Measurements from ENCODE around the gene RNF115. TPM values are rescaled to one million over a fixed set of nuclear protein-coding genes. Genes with fewer than 3 reads are reported as not detected.

Gene RNF115
- total RNA-seq (2014; rRNA removed; shearing (Covaris generic)), result 13.4 and 14.5 TPM in 2 replicates

DNA sequence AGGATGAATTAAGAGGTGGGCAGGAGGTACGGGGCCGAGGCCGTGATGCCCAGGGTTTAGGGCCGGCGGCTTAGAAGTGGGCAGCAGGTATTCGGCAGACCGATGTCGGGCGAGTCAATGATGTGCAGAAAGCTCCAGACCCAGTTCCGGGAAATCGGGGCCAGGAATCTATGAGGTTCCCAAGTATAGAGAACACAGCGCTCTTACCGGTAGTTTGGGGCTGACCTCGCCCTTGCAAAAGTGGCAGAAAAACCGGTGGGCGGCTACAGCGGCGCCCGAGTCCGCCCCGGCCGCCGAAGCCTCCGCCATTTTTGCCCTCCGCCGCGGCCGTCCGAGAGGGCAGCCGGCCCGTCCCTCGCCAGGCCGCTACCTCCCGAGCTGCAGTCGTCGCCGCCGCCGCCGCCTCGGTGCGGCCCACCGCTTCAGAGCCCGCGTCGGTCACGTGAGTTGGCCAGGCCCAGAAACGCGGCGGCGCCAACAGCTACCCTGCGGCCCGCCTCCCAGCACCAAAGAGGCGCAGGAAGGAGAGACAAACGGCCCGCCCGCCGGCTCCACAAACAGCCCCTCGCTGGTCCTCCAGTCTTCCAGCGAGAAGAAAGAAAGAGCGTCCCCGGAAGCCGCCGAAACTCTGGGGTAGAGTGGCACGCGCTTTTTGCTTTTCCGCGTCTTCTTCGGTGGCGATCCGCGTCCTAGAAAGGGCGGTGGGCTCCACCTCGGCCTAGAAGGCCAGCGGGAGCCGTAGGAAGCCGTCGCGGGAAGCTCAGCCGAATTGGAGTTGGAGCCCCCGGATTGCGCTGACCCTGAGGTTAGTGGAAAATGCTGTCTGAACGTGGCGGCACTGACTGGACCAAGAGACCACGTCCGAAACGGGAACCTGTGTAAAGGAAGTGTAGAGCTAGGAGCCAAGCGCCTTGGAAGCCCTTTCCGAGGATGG is at the start of gene RNF115, which contains the start of gene POLR3C:
RNF115 (minus strand) TSS at position 531 of the 934 bp plus-strand sequence; CDS start at position 309, 222 bp downstream.
POLR3C (plus strand) TSS at position 636 of the 934 bp plus-strand sequence. CDS start 1,577 bp downstream, outside the sequence.

GRCh38 chr1:145858901-145859490 is 35.1 kb upstream of the RNF115 start, which contains the start of gene PIAS3:
Gene PIAS3, minus strand, starts transcription at chr1:145859081. Its CDS starts 91 bp downstream, at chr1:145858990.

GRCh38 chr1:145845514-145846161 is 21.7 kb upstream of the RNF115 start, which contains the start of gene NUDT17:
Gene NUDT17, plus strand, starts transcription at chr1:145845630. Its CDS starts 11 bp downstream, at chr1:145845641.

DNA sequence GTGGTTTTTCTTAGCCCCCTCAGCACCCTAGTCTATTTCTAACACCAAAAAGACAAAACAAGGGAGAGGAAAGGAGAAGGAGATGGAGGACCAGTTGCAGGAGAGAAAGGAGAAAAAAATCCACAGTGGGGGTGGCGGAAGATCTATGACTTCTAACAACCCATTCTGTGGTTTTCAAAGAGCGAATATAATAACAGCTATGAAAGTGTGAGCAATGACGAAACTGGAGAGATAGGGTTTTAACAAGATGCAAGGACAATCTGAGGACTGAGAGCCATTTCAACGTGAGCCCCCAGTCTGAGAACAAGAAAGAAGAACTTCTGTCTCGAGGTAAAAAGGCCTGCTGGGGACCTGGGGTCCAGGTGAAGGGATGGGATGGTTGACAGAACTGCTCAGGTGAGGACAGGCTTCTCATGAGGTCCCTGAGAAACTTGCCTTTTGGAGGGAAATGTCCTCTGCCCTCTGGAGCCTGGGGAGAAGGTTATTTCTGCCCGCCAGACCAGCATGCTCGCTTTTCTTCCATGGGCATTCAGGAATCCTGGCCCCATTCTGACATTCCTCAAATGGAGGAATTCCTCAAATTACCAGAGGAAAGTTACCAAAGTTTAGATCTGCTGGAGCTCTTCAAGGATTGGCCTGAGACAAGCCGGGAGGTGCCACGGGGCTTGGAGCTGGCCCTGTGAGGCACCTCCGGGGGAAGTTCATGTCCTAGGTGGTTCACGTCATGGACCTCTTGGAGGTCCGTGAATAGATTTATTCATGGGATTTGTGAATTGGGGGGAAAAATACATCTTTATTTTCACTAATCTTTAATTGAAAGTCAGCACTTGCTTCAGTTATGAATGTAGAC is 104.4 kb downstream of the RNF115 start, which contains the start of gene CD160:
CD160 (plus strand) TSS at position 270 of the 850 bp plus-strand sequence. CDS start 8,829 bp downstream, outside the sequence.

DNA sequence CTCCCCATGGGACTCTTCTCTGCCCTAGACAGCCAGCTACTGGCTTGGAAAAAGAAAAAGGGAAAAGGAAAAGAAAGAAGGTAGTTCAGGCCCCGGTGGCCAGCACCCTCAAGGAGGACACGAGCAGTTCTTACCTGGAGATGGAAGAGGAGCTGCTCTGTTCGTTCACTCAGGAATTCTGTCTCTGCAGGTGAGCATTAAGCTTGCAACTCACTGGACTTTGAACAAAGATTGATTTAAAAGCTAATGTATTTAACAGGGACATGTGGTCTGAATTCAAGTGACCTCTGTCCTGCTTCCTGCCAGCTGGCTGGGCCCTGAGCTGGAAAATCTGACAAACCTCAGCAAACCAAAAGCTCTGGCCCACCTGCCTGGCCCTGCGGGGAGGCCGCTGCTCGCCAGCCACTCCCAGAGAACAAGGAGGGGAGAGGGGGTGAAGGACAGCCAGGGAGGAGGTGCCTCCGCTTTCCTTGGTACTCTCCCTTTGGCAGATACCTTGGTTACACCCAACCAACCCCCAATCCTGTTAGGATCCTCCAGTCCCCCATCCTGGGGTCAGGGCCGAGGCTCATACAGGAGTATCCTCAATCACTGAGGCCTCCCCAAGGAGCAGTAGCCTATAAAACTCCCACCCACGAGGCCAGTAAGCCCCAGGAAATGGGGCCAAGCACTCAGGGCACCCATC is 116.6 kb downstream of the RNF115 start, which contains the start of gene PDZK1:
PDZK1 (minus strand) TSS at position 186 of the 685 bp plus-strand sequence. CDS start 19,347 bp downstream, outside the sequence.

Small RNA genes lying within 50 kb of the gene (small RNA-seq; reads per million reads assigned to genes)
- not detected for gene MIR6736

Other genes with a start within 250 kb of the RNF115 start
- 19.1 and 20.0 TPM in 2 replicates for gene GPR89A, start 216.1 kb downstream of the RNF115 start, total RNA-seq (2014; rRNA removed; shearing (Covaris generic))
- gene PDZK1, start 116.7 kb downstream of the RNF115 start, total RNA-seq (2014; rRNA removed; shearing (Covaris generic)), result 0.49 and 1.2 TPM in 2 replicates
- not detected in 2 replicates for gene CD160, start 104.6 kb downstream of the RNF115 start, total RNA-seq (2014; rRNA removed; shearing (Covaris generic))
- gene POLR3C, start 105 bp upstream of the RNF115 start, total RNA-seq (2014; rRNA removed; shearing (Covaris generic)), result 79.1 and 86.5 TPM in 2 replicates
- gene NUDT17, start 21.5 kb upstream of the RNF115 start, total RNA-seq (2014; rRNA removed; shearing (Covaris generic)), result 11.0 and 12.1 TPM in 2 replicates
- gene PIAS3, start 35.0 kb upstream of the RNF115 start, total RNA-seq (2014; rRNA removed; shearing (Covaris generic)), result 14.6 and 17.5 TPM in 2 replicates
- gene ANKRD35, start 61.8 kb upstream of the RNF115 start, total RNA-seq (2014; rRNA removed; shearing (Covaris generic)), result not detected in 2 replicates
- gene ITGA10, start 86.0 kb upstream of the RNF115 start, total RNA-seq (2014; rRNA removed; shearing (Covaris generic)), result 10.7 and 13.1 TPM in 2 replicates
- gene PEX11B, start 94.6 kb upstream of the RNF115 start, total RNA-seq (2014; rRNA removed; shearing (Covaris generic)), result 19.3 and 21.5 TPM in 2 replicates
- 484 and 545 TPM in 2 replicates for gene RBM8A, start 103.4 kb upstream of the RNF115 start, total RNA-seq (2014; rRNA removed; shearing (Covaris generic))
- 21.2 and 25.6 TPM in 2 replicates for gene LIX1L, start 133.9 kb upstream of the RNF115 start, total RNA-seq (2014; rRNA removed; shearing (Covaris generic))
- gene ANKRD34A, start 140.5 kb upstream of the RNF115 start, total RNA-seq (2014; rRNA removed; shearing (Covaris generic)), result 2.0 and 2.5 TPM in 2 replicates
- 19.6 and 22.0 TPM in 2 replicates for gene POLR3GL, start 140.6 kb upstream of the RNF115 start, total RNA-seq (2014; rRNA removed; shearing (Covaris generic))
- gene TXNIP, start 172.5 kb upstream of the RNF115 start, total RNA-seq (2014; rRNA removed; shearing (Covaris generic)), result 36.2 and 41.8 TPM in 2 replicates
- not detected in 2 replicates for gene HJV, start 197.6 kb upstream of the RNF115 start, total RNA-seq (2014; rRNA removed; shearing (Covaris generic))